Measurements from ENCODE around the gene ADAM29. TPM values are rescaled to one million over a fixed set of nuclear protein-coding genes. Genes with fewer than 3 reads are reported as not detected.

Gene ADAM29
- total and polyA plus RNA-seq, 2 of the 4 experiments (the other 2 are of a cell fraction) = not detected

DNA sequence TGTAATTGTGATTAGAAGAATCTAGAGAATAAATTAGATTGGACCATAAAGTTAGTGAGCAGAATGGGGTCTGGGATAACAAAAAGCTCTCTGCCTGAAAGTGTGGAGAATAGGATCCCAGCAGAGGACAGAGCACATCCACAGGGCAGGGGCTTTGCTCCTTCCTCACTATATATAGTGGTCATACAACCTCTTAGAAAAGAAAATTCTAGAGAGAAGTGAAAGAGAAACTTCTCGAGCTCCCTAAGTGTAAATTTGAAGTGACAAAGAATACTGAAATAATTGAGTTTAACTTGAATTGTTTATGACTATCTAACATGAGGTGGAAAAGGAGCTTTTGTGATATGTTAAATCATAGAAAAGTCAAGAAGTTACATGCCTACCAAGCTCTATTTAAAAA is 14.9 kb downstream of the ADAM29 start:
- H2BK5ac ChIP-seq (ENCODE audit: low read depth, low read length, poor library complexity, severe bottlenecking) = no peak overlapping the region
- in situ Hi-C loops (cut with MboI; ENCODE audit: low sequenced_read_pairs) = no loop called here
- intact Hi-C loops (cut with micrococcal nuclease) = no loop called here
- no peak overlapping the region for H2AK9ac ChIP-seq (replicated peaks; ENCODE audit: low read depth, low read length, poor library complexity)
- H3K79me1 ChIP-seq (ENCODE audit: low read depth in 1 of 2, low read length in 2 of 2) = no peaks in the 10 kb centered on the region
- no peak overlapping the region for H3K18ac ChIP-seq (ENCODE audit: low read depth, low read length)
- no peak overlapping the region for H4K5ac ChIP-seq (ENCODE audit: low read depth, low read length)
- H3K27ac ChIP-seq (ENCODE audit: insufficient read depth, low read length) = no peak overlapping the region
- H3K9me1 ChIP-seq (ENCODE audit: insufficient read depth, low read length) = no peaks in the 10 kb centered on the region
- no peaks in the 10 kb centered on the region for H4K20me1 ChIP-seq (ENCODE audit: insufficient read depth, low read length)
- no TSS peak for BruUV-seq (replicated peaks)
- no peak for ATAC-seq (ENCODE audit: low read depth)
- POLR2A ChIA-PET (ENCODE audit: unreplicated experiment) = no interaction called here
- no peak overlapping the region for H4K8ac ChIP-seq (ENCODE audit: low read depth in 2 of 2, low read length in 2 of 2)
- no peaks in the 10 kb centered on the region for H3K27me3 ChIP-seq (ENCODE audit: control insufficient read depth, insufficient read depth, low read length)
- dilution Hi-C loops (cut with HindIII; ENCODE audit: low sequenced_read_pairs, unreplicated experiment) = no loop called here
- H2BK15ac ChIP-seq (ENCODE audit: low read depth, low read length) = no peak overlapping the region
- H3K23ac ChIP-seq (ENCODE audit: low read depth, low read length) = no peak overlapping the region
- DNase-seq = no peak
- H3K36me3 ChIP-seq (ENCODE audit: control insufficient read depth, insufficient read depth, low read length) = no peaks in the 10 kb centered on the region
- H3K9me3 ChIP-seq (ENCODE audit: control insufficient read depth, insufficient read depth, low read length) = peaks cover 4% of the 10 kb centered on the region
- no peaks in the 10 kb centered on the region for H3K4me1 ChIP-seq (ENCODE audit: control insufficient read depth, insufficient read depth, low read length)
- no peak overlapping the region for H3K14ac ChIP-seq (replicated peaks; ENCODE audit: low read depth, low read length)
- H3K9ac ChIP-seq (ENCODE audit: low read depth, low read length) = no peak overlapping the region
- no peak overlapping the region for H3K56ac ChIP-seq (ENCODE audit: extremely low read depth, insufficient read depth, low read length)
- H2AK5ac ChIP-seq (ENCODE audit: low read depth, low read length) = no peak overlapping the region
- H3K4ac ChIP-seq (ENCODE audit: low read depth, low read length) = no peak overlapping the region
- no peak overlapping the region for H3K4me3 ChIP-seq (ENCODE audit: insufficient read depth, low read depth, low read length)
- CTCF ChIA-PET = no interaction called here
- no peak overlapping the region for H2AFZ ChIP-seq (replicated peaks; ENCODE audit: low read length, poor library complexity)
- no peak overlapping the region for H4K91ac ChIP-seq (ENCODE audit: insufficient read depth, low read depth, low read length)
- no peak overlapping the region for H2BK120ac ChIP-seq (ENCODE audit: low read depth, low read length)
- H3K4me2 ChIP-seq (ENCODE audit: low read depth, low read length) = no peak overlapping the region
- H2BK20ac ChIP-seq (ENCODE audit: low read depth, low read length) = no peak overlapping the region
- TF ChIP-seq MAFK (IDR thresholded peaks at IDR 0.05; ENCODE audit: low read depth, low read length) (no peak), CHD1 (IDR thresholded peaks at IDR 0.05; ENCODE audit: low read depth, low read length) (no peak), RCOR1 (IDR thresholded peaks at IDR 0.05; ENCODE audit: insufficient replicate concordance, low read length) (no peak), RFX5 (IDR thresholded peaks at IDR 0.05; ENCODE audit: low read depth, low read length) (no peak), MXI1 (IDR thresholded peaks at IDR 0.05; ENCODE audit: borderline replicate concordance, low read depth, low read length) (no peak)
- TF ChIP-seq, protein P1, sequence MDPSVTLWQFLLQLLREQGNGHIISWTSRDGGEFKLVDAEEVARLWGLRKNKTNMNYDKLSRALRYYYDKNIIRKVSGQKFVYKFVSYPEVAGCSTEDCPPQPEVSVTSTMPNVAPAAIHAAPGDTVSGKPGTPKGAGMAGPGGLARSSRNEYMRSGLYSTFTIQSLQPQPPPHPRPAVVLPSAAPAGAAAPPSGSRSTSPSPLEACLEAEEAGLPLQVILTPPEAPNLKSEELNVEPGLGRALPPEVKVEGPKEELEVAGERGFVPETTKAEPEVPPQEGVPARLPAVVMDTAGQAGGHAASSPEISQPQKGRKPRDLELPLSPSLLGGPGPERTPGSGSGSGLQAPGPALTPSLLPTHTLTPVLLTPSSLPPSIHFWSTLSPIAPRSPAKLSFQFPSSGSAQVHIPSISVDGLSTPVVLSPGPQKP (IDR thresholded peaks at IDR 0.05; ENCODE audit: borderline replicate concordance, low read depth, low read length) = no peak
- no CpG with 5 or more reads among the region's 1 CpG for WGBS, 2 experiments (ENCODE audit: extremely low coverage in 2 of 2, insufficient read length in 1 of 2)
